ENCODE data around the gene CCDC138.

DNA sequence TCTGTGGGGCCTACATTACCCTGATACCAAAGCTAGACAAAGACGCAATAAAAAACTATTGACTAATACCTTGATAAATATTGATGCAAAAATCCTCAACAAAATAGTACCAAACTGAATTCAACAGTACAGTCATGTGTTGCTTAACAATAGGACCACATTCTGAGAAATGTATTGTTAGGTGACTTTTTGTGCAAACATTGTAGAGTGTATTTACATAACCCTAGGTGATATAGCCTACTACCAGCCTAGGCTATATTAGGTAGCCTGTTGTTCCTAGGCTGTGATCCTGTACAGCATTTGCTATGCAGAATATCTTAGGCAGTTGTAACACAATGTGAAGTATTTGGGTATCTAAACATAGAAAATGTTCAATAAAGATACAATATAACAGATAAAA is 36.7 kb downstream of the CCDC138 start:
- TF ChIP-seq, protein P1, sequence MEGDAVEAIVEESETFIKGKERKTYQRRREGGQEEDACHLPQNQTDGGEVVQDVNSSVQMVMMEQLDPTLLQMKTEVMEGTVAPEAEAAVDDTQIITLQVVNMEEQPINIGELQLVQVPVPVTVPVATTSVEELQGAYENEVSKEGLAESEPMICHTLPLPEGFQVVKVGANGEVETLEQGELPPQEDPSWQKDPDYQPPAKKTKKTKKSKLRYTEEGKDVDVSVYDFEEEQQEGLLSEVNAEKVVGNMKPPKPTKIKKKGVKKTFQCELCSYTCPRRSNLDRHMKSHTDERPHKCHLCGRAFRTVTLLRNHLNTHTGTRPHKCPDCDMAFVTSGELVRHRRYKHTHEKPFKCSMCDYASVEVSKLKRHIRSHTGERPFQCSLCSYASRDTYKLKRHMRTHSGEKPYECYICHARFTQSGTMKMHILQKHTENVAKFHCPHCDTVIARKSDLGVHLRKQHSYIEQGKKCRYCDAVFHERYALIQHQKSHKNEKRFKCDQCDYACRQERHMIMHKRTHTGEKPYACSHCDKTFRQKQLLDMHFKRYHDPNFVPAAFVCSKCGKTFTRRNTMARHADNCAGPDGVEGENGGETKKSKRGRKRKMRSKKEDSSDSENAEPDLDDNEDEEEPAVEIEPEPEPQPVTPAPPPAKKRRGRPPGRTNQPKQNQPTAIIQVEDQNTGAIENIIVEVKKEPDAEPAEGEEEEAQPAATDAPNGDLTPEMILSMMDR (optimal IDR thresholded peaks at IDR 0.05 in 1 of 3, IDR thresholded peaks at IDR 0.05 in 1 of 3, conservative IDR thresholded peaks at IDR 0.05 in 1 of 3; ENCODE audit: extremely low read depth in 1 of 3, insufficient read depth in 2 of 3, low read length in 3 of 3), result no peak
- TF ChIP-seq EZH2 (IDR thresholded peaks at IDR 0.05; ENCODE audit: low read length), result no peak
